Fibroblast of the conjunctiva (primary cell): ENCODE measurements around the gene IFT81.
"Not testable (repeated sequence)": the region's sequence is repeated elsewhere in the genome, so short reads cannot be mapped to it uniquely, and the experiment has no call there.

ENCODE experiments used
- DNase-seq: peaks from one replicate; pipeline ENCODE4 v3.0.0-alpha.2; 2010; ENCODE audit warnings: low read depth

Gene IFT81

DNA sequence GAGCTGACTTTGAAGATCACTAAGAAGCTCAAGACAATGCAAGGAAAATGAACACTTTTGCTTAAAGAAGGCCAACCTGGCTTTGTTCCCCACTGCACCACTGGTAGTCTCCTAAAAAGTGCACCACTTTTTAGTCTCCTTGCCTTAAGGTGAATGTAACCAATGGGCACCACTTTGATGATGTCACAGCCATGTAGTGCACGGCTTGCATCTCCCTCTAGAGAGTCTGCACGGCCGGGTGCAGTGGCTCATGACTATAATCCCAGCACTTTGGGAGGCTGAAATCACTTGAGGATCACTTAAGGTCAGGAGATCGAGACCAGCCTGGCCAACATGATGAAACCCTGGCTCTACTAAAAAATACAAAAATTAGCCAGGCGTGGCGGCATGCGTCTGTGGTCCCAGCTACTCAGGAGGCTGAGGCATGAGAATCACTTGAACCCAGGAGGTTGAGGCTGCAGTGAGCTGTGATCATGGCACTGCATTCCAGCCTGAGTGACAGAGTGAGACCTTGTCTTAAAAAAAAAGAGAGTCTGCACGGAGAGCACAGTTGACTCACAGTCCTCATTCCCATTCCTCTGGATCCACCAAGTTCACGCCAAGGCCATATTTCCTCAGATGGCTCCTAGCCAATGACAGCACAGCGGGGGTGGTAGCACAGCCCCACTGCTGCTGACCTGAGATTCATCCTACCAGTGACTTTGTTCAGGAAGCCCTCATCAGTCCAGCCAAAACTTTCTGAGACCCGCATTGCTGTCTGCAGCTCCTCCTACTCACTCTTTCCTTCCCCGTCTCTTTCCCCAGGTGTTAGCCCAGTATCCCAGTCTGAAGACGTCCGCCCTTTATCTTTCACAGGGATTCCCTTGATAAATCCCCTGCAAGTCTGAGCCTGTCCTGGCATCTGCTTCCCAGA lies 16.5 kb upstream of the IFT81 start:
- peak; percentile 45 for DNase-seq

- no peak for DNase-seq
These were observed 15.7 kb upstream of the IFT81 start for GRCh38 chr12:110108309-110109036.

DNA sequence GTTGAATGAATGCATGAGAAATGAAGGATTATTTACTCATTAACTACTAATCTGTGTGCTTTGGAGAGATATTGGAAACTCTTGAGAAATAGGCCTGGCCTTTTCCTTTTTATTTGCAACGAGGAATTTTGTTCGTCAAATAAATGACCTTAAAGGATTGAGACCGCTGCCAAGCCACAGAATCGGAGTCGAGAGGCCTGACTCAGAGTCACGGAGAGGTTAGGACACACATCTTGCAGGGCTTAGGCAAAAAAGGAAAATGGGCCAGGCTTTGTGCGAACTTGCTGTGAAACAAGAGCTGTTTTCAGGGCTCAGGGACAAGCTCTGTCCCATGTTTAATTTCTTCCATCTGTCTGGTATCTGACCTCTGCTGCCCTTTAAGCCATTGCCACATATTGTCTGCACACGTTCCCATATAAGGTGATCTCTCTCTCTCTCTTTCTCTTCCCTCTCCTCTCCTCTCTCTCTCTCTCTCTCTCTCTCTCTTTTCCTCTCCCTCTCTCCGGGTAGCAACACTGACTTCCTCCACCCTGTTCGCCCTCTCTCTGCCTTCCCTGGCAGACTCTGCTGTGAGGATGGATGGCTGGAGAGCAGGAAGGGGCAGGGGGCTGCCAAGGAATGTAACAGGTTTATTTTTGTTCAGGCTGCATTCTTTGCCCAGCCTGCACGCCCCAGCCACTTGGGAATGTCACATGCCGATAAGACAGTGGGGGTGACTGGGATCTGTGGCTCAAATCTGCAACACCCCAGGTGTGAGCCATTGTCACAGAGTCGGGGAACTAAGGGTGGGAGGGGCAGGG lies 14.9 kb upstream of the IFT81 start:
- peak; percentile 99 for DNase-seq

- DNase-seq = no peak
These were observed 14.2 kb upstream of the IFT81 start for GRCh38 chr12:110109837-110110535.

GRCh38 chr12:110111476-110112334 lies 12.5 kb upstream of the IFT81 start:
- no peak for DNase-seq

- DNase-seq = no peak
These were observed 11.9 kb upstream of the IFT81 start for GRCh38 chr12:110112335-110112660.

DNA sequence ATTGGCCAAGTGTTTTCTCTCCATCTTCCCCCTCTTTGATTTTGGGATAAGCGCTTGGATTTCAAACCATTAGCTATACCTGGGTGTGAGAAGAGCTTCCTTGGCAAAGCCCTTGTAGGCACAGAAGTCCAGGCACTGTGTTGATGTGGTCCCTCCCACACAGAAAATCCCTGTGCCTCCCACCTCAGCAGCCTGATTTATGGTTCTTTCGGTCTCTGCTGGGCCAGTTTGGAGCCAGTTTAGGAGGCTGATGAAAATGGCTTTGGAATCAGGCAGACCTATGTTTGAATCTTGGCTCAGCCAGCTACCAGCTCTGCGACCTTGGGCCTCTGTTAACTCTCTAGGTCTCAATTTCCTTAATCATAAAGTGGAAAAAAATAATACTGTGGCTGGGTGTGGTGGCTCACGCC lies 9.6 kb upstream of the IFT81 start:
- DNase-seq = no peak

DNA sequence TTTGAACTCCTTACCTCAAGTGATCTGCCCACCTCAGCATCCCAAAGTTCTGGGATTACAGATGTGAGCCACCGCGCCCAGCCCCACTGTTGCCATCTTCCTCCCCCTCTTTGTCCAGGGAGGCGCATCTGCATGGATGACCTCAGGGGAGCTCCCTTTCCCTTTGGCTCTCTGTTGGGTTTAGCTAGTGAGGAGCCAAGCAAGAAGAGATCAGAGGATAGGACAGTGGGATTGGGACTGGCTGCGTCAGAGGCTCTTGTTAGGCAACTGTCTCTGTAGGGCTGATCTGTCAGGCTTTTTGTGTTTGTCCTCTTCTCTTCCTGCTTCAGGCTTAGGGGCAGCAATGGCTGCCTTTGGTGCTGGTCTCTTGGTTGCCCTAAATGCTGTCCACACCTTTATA lies 8.5 kb upstream of the IFT81 start:
- no peak for DNase-seq

DNA sequence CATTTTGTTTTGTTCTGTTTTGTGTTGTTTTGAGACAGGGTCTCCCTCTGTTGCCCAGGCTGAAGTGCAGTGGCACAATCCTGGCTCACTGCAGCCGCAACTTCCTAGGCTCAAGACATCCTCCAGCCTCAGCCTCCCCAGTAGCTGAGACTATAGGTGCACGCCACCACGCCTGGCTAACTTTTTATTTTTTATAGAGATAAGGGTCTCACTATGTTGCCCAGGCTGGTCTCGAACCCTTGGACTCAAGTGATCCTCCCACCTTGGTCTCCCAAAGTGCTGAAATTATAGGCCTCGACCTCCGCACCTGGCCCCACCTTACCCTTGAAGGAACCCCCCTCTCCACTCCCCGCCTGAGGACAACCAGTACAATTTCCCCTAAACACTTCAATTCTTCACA lies 7.5 kb upstream of the IFT81 start:
- DNase-seq = no peak

DNA sequence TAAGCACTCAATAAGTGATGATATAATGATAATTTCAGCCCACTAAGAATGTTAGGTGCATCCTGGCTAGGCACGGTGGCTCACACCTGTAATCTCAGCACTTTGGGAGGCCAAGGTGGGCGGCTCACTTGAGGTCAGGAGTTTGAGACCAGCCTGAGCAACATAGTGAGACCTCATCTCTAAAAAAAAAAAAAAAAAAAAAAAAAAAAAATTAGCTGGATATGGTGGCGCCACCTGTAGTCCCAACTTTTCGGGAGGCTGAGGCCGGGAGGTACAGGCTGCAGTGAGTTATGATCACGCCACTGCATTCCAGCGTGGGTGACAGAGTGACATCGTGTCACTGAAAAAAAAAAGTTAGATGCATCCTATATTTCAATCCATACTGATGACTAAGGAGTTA lies 6.9 kb upstream of the IFT81 start:
- DNase-seq = not testable (repeated sequence)

GRCh38 chr12:110117956-110118685 lies 6.0 kb upstream of the IFT81 start:
- DNase-seq = no peak

GRCh38 chr12:110122929-110123328 lies 1.2 kb upstream of the IFT81 start:
- DNase-seq = no peak

DNA sequence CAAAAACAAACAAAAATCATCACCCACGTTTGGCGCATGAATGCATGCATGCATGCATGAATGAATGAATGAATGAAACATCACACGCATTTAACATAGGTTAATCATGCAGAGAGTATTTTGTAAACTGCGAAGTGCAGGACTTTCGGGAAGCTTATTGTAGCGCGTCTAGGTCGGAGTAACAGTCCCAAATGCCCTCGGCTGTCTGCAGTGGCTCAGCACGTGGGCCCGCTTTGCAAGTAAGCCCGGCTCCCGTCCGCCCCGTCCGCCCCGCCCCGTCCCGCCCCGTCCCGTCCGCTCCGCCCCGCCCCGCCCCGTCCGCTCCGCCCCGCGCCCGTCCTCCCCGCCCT lies 263 bp upstream of the IFT81 start:
- no peak for DNase-seq

GRCh38 chr12:110126557-110126956 lies 2.4 kb downstream of the IFT81 start:
- DNase-seq = no peak

- DNase-seq = peak; percentile 83
These were observed 10.7 kb downstream of the IFT81 start for GRCh38 chr12:110134691-110135411.

- DNase-seq = no peak
These were observed 11.6 kb downstream of the IFT81 start for GRCh38 chr12:110135806-110136205.

DNA sequence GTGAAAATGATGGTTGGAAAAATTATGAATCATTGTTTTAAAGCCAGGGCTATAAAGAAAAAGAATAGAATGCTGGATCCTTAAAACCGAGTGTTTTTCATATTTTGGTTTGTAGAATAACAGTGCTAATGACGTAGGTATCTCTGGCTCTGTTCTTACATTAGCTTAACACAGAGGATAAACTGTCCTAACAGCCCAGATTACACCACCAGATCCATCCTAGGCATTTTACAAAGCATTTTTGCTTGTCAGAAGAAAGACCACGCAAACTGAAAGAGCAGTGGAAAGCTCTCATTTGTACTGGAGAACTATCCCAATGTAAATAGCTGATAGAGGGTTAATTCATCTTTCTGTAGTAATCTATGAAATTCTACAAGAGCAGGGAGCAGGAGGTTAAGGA lies 13.6 kb downstream of the IFT81 start:
- peak; percentile 42 for DNase-seq

GRCh38 chr12:110141389-110141788 lies 17.2 kb downstream of the IFT81 start:
- peak; percentile 87 for DNase-seq

DNA sequence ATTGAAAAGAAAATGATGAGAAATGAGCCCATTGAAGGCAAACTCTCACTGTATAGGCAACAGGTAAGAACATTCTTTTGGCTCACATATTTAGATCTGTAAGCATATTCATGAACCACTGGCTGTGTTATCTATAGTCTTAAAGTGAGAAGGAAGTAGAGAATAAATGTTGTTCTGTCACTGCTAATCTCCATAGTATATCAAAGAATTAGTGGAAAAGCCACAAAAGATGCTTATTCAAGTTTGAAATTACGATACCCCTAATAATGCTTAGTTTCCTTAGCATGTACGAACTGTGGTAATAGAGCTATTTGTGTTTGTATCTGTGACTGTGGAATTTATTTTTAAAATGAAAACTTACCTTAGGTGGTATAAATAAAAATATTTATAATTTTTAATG lies 22.8 kb downstream of the IFT81 start:
- no peak for DNase-seq
